ENCODE measurements around the gene LGALSL.

Gene LGALSL

GRCh38 chr2:64461271-64462058 is 7.5 kb downstream of the LGALSL start:
- H3K36me3 ChIP-seq (replicated peaks in 1 of 2; ENCODE audit: control insufficient read depth in 2 of 2, insufficient read depth in 2 of 2, low read length in 2 of 2) = peaks cover 9 to 43% of the 10 kb centered on the region in 2 donors
- no peaks in the 10 kb centered on the region for H3K9me3 ChIP-seq (replicated peaks in 1 of 2; ENCODE audit: control insufficient read depth in 2 of 2, insufficient read depth in 1 of 2, low read depth in 1 of 2, low read length in 2 of 2)
- H3K18ac ChIP-seq (ENCODE audit: low read length) = no peak overlapping the region
- no peak overlapping the region for H4K8ac ChIP-seq (ENCODE audit: low read depth, low read length)
- no peak overlapping the region for H3K9ac ChIP-seq (ENCODE audit: low read depth, low read length, poor library complexity)
- no peak overlapping the region for H3K27ac ChIP-seq (replicated peaks; ENCODE audit: low read length)
- H3K4me3 ChIP-seq (ENCODE audit: low read length in 2 of 2) = no peak overlapping the region
- H3K23ac ChIP-seq (ENCODE audit: low read depth, low read length, poor library complexity) = no peak overlapping the region
- H2BK5ac ChIP-seq (ENCODE audit: low read length) = no peak overlapping the region
- H2AK5ac ChIP-seq (ENCODE audit: low read depth, low read length) = no peak overlapping the region
- H2BK15ac ChIP-seq (ENCODE audit: low read length) = no peak overlapping the region
- no peaks in the 10 kb centered on the region for H3K79me1 ChIP-seq (ENCODE audit: low read depth, low read length)
- no peaks in the 10 kb centered on the region for H3K27me3 ChIP-seq (ENCODE audit: control insufficient read depth in 3 of 3, insufficient read depth in 3 of 3, low read depth in 1 of 3, low read length in 3 of 3)
- no peak overlapping the region for H3K4me2 ChIP-seq (ENCODE audit: insufficient read depth, low read length, poor library complexity, severe bottlenecking)
- no peak overlapping the region for H3K4ac ChIP-seq (ENCODE audit: low read length)
- no peak overlapping the region for H2AFZ ChIP-seq (ENCODE audit: low read length)
- no peak overlapping the region for H2BK120ac ChIP-seq (ENCODE audit: low read depth, low read length)
- H3K14ac ChIP-seq (ENCODE audit: low read length) = no peak overlapping the region
- H2BK12ac ChIP-seq (ENCODE audit: low read length) = no peak overlapping the region
- no CpG with 5 or more reads among the region's 7 CpGs for WGBS, 2 donors (ENCODE audit: extremely low coverage in 2 of 2, insufficient read length in 2 of 2, insufficient replicate concordance in 1 of 2)
- DNase-seq (ENCODE audit: low spot score) = no peak
- H3K4me1 ChIP-seq (ENCODE audit: control insufficient read depth in 2 of 2, insufficient read depth in 1 of 2, low read depth in 1 of 2, low read length in 2 of 2) = peaks cover 0 to 2% of the 10 kb centered on the region in 2 donors
- H4K91ac ChIP-seq (ENCODE audit: low read depth, low read length, poor library complexity) = no peak overlapping the region

DNA sequence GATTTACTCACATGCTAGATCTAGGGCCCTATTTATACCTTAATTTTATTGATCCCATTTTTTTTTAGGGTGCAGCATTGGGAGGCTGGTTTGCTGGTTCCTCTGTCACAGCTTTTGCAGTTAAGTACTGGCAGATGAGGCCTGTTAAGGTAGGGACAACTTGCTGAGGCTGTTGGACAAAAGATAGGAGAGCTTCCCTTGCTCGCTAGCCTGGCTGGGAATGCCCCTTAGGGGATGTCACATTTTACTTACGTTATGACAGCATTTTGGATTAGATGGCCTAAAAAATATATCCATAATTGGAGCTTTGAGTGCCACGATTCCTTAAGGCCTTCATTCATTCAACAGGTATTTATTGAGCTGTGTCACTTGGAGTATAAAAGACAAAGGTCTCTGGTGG is 8.2 kb downstream of the LGALSL start:
- no peak for DNase-seq (ENCODE audit: low spot score)
- no peaks in the 10 kb centered on the region for H3K79me1 ChIP-seq (ENCODE audit: low read depth, low read length)

GRCh38 chr2:64462940-64463700 is 9.2 kb downstream of the LGALSL start:
- Histone ChIP-seq H3K9me3 (replicated peaks in 1 of 2; ENCODE audit: control insufficient read depth in 2 of 2, insufficient read depth in 1 of 2, low read depth in 1 of 2, low read length in 2 of 2) (no peaks in the 10 kb centered on the region), H3K4me1 (ENCODE audit: control insufficient read depth in 2 of 2, insufficient read depth in 1 of 2, low read depth in 1 of 2, low read length in 2 of 2) (peaks cover 0 to 2% of the 10 kb centered on the region in 2 donors), H2AK5ac (ENCODE audit: low read depth, low read length) (no peak overlapping the region), H3K4me3 (ENCODE audit: low read length in 2 of 2) (no peak overlapping the region), H2BK120ac (ENCODE audit: low read depth, low read length) (no peak overlapping the region), H3K36me3 (replicated peaks in 1 of 2; ENCODE audit: control insufficient read depth in 2 of 2, insufficient read depth in 2 of 2, low read length in 2 of 2) (peaks cover 3 to 26% of the 10 kb centered on the region in 2 donors), H3K4me2 (ENCODE audit: insufficient read depth, low read length, poor library complexity, severe bottlenecking) (no peak overlapping the region), H4K91ac (ENCODE audit: low read depth, low read length, poor library complexity) (no peak overlapping the region), H2BK12ac (ENCODE audit: low read length) (no peak overlapping the region), H3K79me1 (ENCODE audit: low read depth, low read length) (no peaks in the 10 kb centered on the region), H2AFZ (ENCODE audit: low read length) (no peak overlapping the region), H3K23ac (ENCODE audit: low read depth, low read length, poor library complexity) (no peak overlapping the region), H3K18ac (ENCODE audit: low read length) (no peak overlapping the region), H3K27me3 (ENCODE audit: control insufficient read depth in 3 of 3, insufficient read depth in 3 of 3, low read depth in 1 of 3, low read length in 3 of 3) (no peaks in the 10 kb centered on the region), H3K27ac (replicated peaks; ENCODE audit: low read length) (no peak overlapping the region), H4K8ac (ENCODE audit: low read depth, low read length) (no peak overlapping the region), H3K4ac (ENCODE audit: low read length) (no peak overlapping the region), H3K9ac (ENCODE audit: low read depth, low read length, poor library complexity) (no peak overlapping the region), H3K14ac (ENCODE audit: low read length) (no peak overlapping the region), H2BK5ac (ENCODE audit: low read length) (no peak overlapping the region), H2BK15ac (ENCODE audit: low read length) (no peak overlapping the region)
- DNase-seq (ENCODE audit: low spot score) = no peak
- WGBS, 2 donors (ENCODE audit: extremely low coverage in 2 of 2, insufficient read length in 2 of 2, insufficient replicate concordance in 1 of 2) = no CpG with 5 or more reads among the region's 5 CpGs

More for the DNA sequence above, 8.2 kb downstream of the LGALSL start:
- Histone ChIP-seq H4K91ac (ENCODE audit: low read depth, low read length, poor library complexity) (no peak overlapping the region), H3K14ac (ENCODE audit: low read length) (no peak overlapping the region), H4K8ac (ENCODE audit: low read depth, low read length) (no peak overlapping the region), H3K4ac (ENCODE audit: low read length) (no peak overlapping the region), H2BK5ac (ENCODE audit: low read length) (no peak overlapping the region), H3K36me3 (replicated peaks in 1 of 2; ENCODE audit: control insufficient read depth in 2 of 2, insufficient read depth in 2 of 2, low read length in 2 of 2) (peaks cover 5 to 36% of the 10 kb centered on the region in 2 donors), H2BK120ac (ENCODE audit: low read depth, low read length) (no peak overlapping the region), H3K4me3 (ENCODE audit: low read length in 2 of 2) (no peak overlapping the region), H3K9ac (ENCODE audit: low read depth, low read length, poor library complexity) (no peak overlapping the region), H3K18ac (ENCODE audit: low read length) (no peak overlapping the region), H3K27ac (replicated peaks; ENCODE audit: low read length) (no peak overlapping the region), H3K23ac (ENCODE audit: low read depth, low read length, poor library complexity) (no peak overlapping the region), H2AFZ (ENCODE audit: low read length) (no peak overlapping the region), H3K27me3 (ENCODE audit: control insufficient read depth in 3 of 3, insufficient read depth in 3 of 3, low read depth in 1 of 3, low read length in 3 of 3) (no peaks in the 10 kb centered on the region), H3K4me1 (ENCODE audit: control insufficient read depth in 2 of 2, insufficient read depth in 1 of 2, low read depth in 1 of 2, low read length in 2 of 2) (peaks cover 0 to 2% of the 10 kb centered on the region in 2 donors), H3K4me2 (ENCODE audit: insufficient read depth, low read length, poor library complexity, severe bottlenecking) (no peak overlapping the region), H2BK12ac (ENCODE audit: low read length) (no peak overlapping the region), H2AK5ac (ENCODE audit: low read depth, low read length) (no peak overlapping the region), H2BK15ac (ENCODE audit: low read length) (no peak overlapping the region), H3K9me3 (replicated peaks in 1 of 2; ENCODE audit: control insufficient read depth in 2 of 2, insufficient read depth in 1 of 2, low read depth in 1 of 2, low read length in 2 of 2) (no peaks in the 10 kb centered on the region)
- WGBS, 2 donors (ENCODE audit: extremely low coverage in 2 of 2, insufficient read length in 2 of 2, insufficient replicate concordance in 1 of 2) = no CpG with 5 or more reads among the region's 3 CpGs

- no peak overlapping the region for H2AK5ac ChIP-seq (ENCODE audit: low read depth, low read length)
- no peak overlapping the region for H3K4me2 ChIP-seq (ENCODE audit: insufficient read depth, low read length, poor library complexity, severe bottlenecking)
- H3K27me3 ChIP-seq (ENCODE audit: control insufficient read depth in 3 of 3, insufficient read depth in 3 of 3, low read depth in 1 of 3, low read length in 3 of 3) = no peaks in the 10 kb centered on the region
- no peak overlapping the region for H2BK15ac ChIP-seq (ENCODE audit: low read length)
- H4K91ac ChIP-seq (ENCODE audit: low read depth, low read length, poor library complexity) = no peak overlapping the region
- no peaks in the 10 kb centered on the region for H3K9me3 ChIP-seq (replicated peaks in 1 of 2; ENCODE audit: control insufficient read depth in 2 of 2, insufficient read depth in 1 of 2, low read depth in 1 of 2, low read length in 2 of 2)
- H4K8ac ChIP-seq (ENCODE audit: low read depth, low read length) = no peak overlapping the region
- H2AFZ ChIP-seq (ENCODE audit: low read length) = no peak overlapping the region
- H3K14ac ChIP-seq (ENCODE audit: low read length) = no peak overlapping the region
- H3K79me1 ChIP-seq (ENCODE audit: low read depth, low read length) = no peaks in the 10 kb centered on the region
- H3K27ac ChIP-seq (replicated peaks; ENCODE audit: low read length) = no peak overlapping the region
- peaks cover 0 to 2% of the 10 kb centered on the region in 2 donors for H3K4me1 ChIP-seq (ENCODE audit: control insufficient read depth in 2 of 2, insufficient read depth in 1 of 2, low read depth in 1 of 2, low read length in 2 of 2)
- H3K18ac ChIP-seq (ENCODE audit: low read length) = no peak overlapping the region
- no peak overlapping the region for H2BK5ac ChIP-seq (ENCODE audit: low read length)
- no peak overlapping the region for H3K23ac ChIP-seq (ENCODE audit: low read depth, low read length, poor library complexity)
- no peak for DNase-seq (ENCODE audit: low spot score)
- no peak overlapping the region for H3K9ac ChIP-seq (ENCODE audit: low read depth, low read length, poor library complexity)
- H3K36me3 ChIP-seq (replicated peaks in 1 of 2; ENCODE audit: control insufficient read depth in 2 of 2, insufficient read depth in 2 of 2, low read length in 2 of 2) = peaks cover 0 to 20% of the 10 kb centered on the region in 2 donors
- H2BK120ac ChIP-seq (ENCODE audit: low read depth, low read length) = no peak overlapping the region
- H3K4me3 ChIP-seq (ENCODE audit: low read length in 2 of 2) = no peak overlapping the region
- no CpG with 5 or more reads among the region's 1 CpG for WGBS, 2 donors (ENCODE audit: extremely low coverage in 2 of 2, insufficient read length in 2 of 2, insufficient replicate concordance in 1 of 2)
- H3K4ac ChIP-seq (ENCODE audit: low read length) = no peak overlapping the region
- no peak overlapping the region for H2BK12ac ChIP-seq (ENCODE audit: low read length)
These were observed 9.8 kb downstream of the LGALSL start for GRCh38 chr2:64463781-64464180.
